NCI-H2107 treated with DMSO at 0.1 percent for 48 hours (cell line): ENCODE results near the gene MATN4.

ENCODE experiments used
- DNase-seq: peaks from one replicate; lab custom pipeline; 2025; ENCODE audit not compliant: unreplicated experiment; lab: John Stamatoyannopoulos, UW

Gene MATN4

GRCh38 chr20:45293041-45294002 lies 14.8 kb downstream of the MATN4 start:
- no peak for DNase-seq

DNA sequence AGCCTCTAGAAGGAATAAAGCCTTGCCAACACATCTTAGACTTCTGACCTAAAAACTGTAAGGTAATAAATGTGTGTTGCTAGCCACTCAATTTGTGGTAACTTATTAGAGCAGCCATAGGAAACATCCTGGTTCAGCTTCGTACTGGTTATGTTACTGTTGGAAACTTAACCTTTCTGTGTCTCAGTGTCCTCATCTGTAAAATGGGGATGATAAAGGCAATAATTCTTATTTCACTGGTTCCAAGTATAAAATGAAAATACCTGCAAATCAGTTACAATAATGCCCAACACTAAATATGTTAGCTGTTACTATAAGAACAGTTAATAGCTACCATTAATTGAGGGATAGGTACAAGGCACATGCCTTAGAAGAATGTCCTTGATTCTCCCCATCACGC lies 15.8 kb downstream of the MATN4 start:
- DNase-seq, result no peak

DNA sequence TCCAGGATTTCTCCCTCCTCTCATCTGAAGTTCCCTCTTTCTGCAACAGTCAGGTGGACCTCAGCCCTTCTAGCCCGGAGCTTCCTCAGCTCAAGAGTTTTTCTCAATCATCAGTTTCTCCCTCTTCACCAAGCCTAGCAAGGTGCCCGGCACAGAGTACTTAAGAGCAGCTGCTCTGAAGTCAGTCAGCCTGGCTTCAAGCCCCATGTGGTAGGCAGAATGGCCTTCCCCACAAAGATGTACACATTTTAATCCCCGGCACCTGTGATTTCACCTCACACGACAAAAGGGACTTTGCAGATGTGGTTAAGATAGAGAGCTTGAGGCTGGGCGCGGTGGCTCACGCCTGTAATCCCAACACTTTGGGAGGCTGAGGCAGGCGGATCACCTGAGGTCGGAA lies 16.6 kb downstream of the MATN4 start:
- no peak for DNase-seq

DNA sequence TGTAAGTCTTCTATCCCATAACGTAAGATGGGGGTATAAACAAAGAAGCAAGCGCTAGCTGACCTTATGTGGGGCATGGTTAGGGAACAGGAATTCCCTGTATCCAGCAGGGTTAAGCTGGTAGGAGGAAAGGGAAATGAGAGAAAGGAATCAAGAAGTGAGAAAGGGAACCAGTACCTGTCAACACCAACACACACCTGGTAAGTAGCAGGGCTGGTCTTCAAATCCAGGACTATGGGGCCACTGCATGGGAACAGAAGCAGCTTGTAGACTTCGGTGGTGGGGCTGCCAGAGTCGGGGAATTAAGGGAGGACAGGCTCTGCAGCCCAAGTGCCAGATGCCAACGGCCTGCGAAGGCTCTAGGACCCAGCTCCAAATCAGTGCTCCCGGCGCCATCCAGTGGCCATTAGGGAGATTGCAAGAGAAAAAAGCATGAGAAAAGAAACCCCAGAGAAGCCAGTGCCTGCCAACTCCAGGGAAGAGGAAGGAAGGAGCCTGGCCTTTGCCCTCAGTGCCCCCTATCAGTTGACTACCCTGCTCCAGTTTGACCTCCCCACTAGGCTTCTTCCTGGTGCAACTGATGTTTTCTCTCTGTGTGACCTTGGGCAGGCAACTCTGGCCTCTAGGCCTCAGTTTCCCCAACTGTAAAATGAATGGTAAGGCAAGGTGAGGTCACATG lies 17.3 kb downstream of the MATN4 start:
- peak; percentile 37 for DNase-seq

DNA sequence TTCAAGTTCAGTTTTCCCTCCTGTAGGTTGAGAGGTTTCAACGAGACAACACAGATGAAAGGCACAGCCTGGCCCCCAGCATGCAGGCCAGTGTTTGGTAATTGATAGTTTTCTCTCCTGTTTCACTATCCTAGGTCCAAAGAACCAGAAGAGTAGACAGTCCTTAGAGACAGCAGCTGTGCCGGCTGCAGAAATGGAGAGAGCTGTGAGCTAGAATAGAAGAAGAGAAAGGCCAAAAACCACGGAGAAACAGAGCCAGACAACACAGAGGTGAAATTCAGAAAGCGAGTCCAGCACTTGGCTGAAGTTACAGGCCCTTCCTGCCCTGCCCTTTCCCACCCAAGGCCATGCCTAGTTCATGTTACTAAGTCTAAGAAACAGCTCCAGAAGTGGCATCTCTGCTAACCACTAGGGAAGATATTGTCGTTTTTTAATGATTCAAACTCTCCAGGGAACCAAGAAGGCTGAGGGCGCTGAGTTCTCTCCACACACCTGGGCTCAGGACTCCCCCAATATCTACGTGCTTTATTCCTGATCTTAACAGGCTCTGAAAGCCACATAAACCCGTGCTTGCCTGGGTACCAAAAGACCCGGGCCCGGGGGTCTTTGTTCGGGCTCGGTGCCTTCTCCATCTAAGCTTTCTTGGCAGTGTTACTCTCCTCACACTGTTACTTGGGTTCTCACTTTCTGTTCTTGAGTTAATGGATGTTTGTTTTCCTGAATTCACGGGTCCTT lies 18.0 kb downstream of the MATN4 start:
- DNase-seq, result no peak

GRCh38 chr20:45288860-45289259 lies 19.2 kb downstream of the MATN4 start:
- no peak for DNase-seq

DNA sequence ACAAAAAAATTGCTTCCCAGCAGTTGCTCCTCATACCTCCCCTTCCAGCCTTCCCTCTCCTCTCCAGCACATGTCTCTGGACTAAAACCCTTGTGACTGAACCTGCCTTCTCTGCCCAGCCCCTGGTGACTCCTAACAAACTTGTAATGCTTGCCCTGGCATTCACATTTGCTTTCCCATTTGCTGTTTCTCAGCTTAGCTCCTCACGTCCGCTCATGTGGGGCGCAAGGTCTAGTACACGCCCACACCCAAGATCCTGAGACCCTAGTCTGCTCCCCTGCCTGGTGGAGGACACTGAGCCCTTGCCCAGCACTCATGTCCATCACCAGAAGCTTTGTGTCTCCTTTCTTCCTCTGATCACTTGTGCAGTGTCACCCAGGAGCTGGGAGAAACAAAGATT lies 19.7 kb downstream of the MATN4 start:
- no peak for DNase-seq

GRCh38 chr20:45283551-45284057 lies 24.5 kb downstream of the MATN4 start:
- DNase-seq, result no peak

DNA sequence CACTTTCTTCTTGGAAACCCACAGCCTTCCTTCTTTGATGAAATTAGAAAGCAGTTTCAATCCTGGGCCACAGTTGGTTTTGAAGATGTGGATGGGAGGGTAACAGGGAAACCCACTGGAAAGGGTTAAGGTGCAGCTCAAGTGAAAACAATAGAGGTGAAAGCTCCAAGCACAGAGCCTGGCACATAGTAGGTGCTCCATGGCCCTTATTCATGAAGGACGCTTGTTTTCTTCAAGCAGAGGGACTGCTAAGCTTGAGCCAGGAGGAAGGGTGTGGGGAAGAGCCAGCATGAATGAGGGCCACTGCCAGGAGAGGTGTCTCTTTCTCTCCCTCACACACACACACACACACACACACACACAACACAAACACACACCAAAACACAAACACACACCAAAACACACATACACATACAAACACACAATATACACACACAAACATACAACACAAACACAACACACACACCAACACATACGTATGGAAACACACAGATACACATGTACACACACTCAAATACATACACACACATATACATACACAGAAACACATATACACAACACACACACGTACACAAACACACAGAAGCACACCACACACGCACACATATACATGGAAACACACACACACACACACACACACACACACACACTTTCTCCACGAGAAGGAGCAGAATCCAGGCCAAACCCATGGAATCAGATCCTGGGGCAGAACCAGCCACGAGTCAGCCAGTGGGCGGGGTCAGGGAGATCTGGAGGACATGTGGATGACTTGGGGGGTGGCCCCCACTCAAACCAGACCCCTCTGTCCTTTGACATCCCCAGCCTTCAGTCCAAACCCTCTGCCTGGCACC lies 25.2 kb downstream of the MATN4 start:
- no peak for DNase-seq

- no peak for DNase-seq
These were observed 28.1 kb downstream of the MATN4 start for GRCh38 chr20:45279992-45280391.

- DNase-seq, result no peak
These were observed 32.8 kb downstream of the MATN4 start for GRCh38 chr20:45275338-45275737.

DNA sequence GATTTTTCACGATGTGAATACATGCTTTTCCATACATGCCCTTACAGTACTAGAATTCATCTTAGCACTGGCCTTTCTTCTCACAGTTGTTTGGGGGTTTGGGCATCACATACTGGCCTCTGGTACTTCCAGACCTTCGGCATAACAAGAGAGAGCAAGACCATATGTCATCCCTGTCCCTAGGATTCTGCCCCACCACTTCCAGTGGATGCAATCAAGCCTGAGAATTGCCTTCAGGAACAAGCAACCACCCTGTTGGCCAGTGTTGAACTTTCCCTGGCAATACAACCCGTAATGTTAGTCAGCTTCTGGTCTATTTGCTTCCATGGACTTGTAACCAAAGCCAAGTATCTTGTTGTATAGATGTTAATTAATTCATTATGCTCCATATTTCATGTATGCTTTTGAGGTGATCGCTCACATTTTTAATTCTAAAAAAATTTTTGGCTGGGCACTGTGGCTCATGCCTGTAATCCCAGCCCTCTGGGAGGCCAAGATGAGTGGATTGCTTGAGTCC lies 38.3 kb downstream of the MATN4 start:
- no peak for DNase-seq

DNA sequence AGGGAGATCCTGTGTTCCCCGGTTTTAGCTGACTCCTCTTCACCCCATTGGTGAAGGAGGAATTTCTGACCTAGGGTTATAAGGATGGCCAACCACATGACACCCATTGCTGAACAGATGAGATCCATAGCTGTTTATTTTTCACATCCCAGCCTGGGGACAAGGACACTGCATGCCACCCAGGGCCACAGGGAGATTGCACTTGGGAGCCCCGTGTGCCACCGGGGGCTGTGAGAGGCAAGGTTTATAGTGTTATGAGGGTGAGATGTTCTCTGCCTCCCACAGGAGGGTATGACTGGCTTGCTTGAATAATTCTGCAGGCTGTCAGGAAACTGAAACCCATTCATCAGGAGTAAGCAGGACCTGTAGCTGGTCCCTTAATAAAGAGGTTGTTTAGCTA lies 39.0 kb downstream of the MATN4 start:
- no peak for DNase-seq

- DNase-seq, result no peak
These were observed 39.6 kb downstream of the MATN4 start for GRCh38 chr20:45268531-45268930.

- no peak for DNase-seq
These were observed 41.1 kb downstream of the MATN4 start for GRCh38 chr20:45266977-45267376.

DNA sequence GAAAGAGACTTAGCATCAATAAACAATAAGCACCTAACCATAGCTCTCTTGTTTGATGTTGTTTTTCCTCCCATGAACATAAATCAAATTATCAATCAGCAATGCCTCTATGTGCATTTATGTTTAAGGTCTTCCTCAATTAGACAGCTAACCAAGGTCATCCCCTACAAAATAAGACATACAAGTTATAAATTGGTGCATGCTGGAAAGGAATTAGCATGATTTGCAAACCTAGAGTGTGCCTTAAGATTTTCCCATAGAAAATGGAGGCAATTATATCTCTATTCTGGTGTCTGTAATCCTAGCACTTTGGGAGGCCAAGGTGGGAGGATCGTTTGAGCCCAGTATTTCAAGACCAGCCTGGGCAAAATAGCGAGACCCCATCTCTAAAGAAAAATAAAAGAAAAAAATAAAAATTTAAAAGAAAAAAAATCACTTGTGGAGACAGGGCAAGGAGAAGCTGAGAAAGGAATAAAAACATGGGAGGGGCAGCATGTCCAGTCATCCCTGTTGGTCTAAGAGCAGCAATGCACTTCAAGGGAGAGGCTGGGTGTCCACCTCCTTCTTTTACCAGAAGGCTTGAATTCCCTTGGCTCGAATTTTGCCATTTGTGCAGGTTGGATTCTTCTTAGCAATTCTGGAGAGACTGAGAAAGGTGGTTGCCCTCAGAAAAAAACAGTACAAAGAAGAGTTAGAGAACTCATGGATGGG lies 44.4 kb downstream of the MATN4 start:
- no peak for DNase-seq

DNA sequence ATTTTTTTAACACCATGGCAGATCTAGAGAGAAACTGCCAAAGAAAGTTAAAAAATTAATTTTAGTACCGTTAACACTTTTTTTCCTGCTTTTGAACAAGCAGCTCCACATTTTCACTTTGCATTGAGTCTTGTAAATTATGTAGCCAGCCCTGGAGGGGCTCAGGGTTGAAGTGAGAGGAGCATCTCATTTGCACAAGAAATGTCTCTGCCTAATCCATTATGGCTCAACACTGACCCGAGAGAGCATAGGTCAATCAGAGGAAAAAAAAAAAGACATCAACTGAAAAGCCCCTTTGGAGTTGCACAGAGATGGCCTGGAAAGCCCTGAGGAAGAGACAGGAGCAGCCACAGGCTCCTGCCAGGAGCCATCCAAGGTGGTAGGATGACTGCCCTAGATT lies 49.4 kb downstream of the MATN4 start:
- DNase-seq, result no peak

DNA sequence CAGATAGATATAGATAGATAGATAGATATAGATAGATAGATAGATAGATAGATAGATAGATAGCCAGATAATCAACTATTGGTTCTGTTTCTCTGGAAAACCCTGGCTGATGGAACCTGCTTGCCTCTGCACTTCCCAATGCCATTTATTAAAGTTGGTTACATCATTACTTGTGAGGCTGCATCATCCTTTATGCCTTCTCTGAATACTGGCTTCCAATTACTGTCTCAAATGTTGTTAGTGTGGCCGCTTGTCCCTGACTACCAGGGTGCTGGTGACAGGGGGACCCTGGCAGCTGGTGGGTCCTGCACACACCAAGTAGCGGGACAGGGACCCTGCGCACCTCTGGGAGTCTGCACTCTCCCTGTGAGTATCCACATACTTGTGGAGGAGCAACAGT lies 49.8 kb downstream of the MATN4 start:
- no peak for DNase-seq

- DNase-seq, result no peak
These were observed 50.4 kb downstream of the MATN4 start for GRCh38 chr20:45257711-45258110.

- no peak for DNase-seq
These were observed 50.9 kb downstream of the MATN4 start for GRCh38 chr20:45257161-45257560.
